Ascending aorta (tissue), 2 donors: Measurements from ENCODE around the gene FGGY. TPM values are rescaled to one million over a fixed set of nuclear protein-coding genes. Genes with fewer than 3 reads are reported as not detected.

Experiments used
- DNase-seq, 2 donors: peaks; one replicate each; pipeline ENCODE4 v3.0.0-alpha.2; 2019; ENCODE audit warnings: low spot score in 2 of 2
- H3K27ac ChIP-seq, 2 donors: fragments of 200-600 bp; sonication (generic); one replicate each; pipeline ENCODE4 v1.5.1; 2016 to 2017; ENCODE audit warnings: mild to moderate bottlenecking in 1 of 2
- H3K27me3 ChIP-seq: fragments of 200-600 bp; sonication (generic); one replicate; pipeline ENCODE4 v1.5.1; 2017
- H3K36me3 ChIP-seq, 2 donors: fragments of 200-600 bp; sonication (generic); one replicate each; pipeline ENCODE4 v1.5.1; 2016
- H3K4me1 ChIP-seq, 2 donors: fragments of 200-600 bp; sonication (generic); one replicate each; pipeline ENCODE4 v1.5.1; 2016 to 2017; ENCODE audit warnings: mild to moderate bottlenecking in 1 of 2
- H3K4me3 ChIP-seq, 2 donors: fragments of 200-600 bp; sonication (generic); one replicate each; pipeline ENCODE4 v1.5.1; 2016 to 2017; ENCODE audit warnings: mild to moderate bottlenecking in 1 of 2
- H3K9me3 ChIP-seq, 2 donors: fragments of 200-600 bp; sonication (generic); one replicate each; pipeline ENCODE4 v1.5.1; 2016
- CTCF ChIP-seq, 3 experiments: fragments of 200-600 bp in 2 of 3; fragments of 450-650 bp in 1 of 3; sonication (generic) in 2 of 3; IDR thresholded peaks; one replicate each; pipeline ENCODE4 v1.5.1; 2016 to 2019; ENCODE audit warnings: antibody characterized with exemption in 3 of 3, mild to moderate bottlenecking in 1 of 3, moderate library complexity in 1 of 3
- intact Hi-C: fragments of 100-400 bp; cut with DNase I; formaldehyde crosslinking; loops from one replicate; pipeline ENCODE4 v1.15.1; 2023
- total RNA-seq: library from RNA; depleted of rRNA; stranded (reverse); fragments of >200 nt; gene quantifications from one replicate; pipeline ENCODE4 v1.1.0, GENCODE V29; 2016

Gene FGGY
- total RNA-seq, 1 donor from 2014 or later = 7.0 TPM

GRCh38 chr1:59592924-59593323 is 296.0 kb downstream of the FGGY start:
- intact Hi-C loops = no loop called here
- Histone ChIP-seq H3K9me3 (no peaks in the 10 kb centered on the region), H3K4me3 (no peak overlapping the region), H3K36me3 (no peaks in the 10 kb centered on the region), H3K27ac (no peak overlapping the region), H3K4me1 (no peaks in the 10 kb centered on the region), H3K27me3 (no peaks in the 10 kb centered on the region)
- DNase-seq = no peak
- no peak for TF ChIP-seq CTCF (IDR thresholded peaks at IDR 0.05)

GRCh38 chr1:59593798-59594790 is 297.2 kb downstream of the FGGY start:
- Histone ChIP-seq H3K36me3 (no peaks in the 10 kb centered on the region), H3K9me3 (no peaks in the 10 kb centered on the region), H3K27me3 (no peaks in the 10 kb centered on the region), H3K27ac (no peak overlapping the region), H3K4me3 (no peak overlapping the region), H3K4me1 (no peaks in the 10 kb centered on the region)
- intact Hi-C loops = no loop called here
- TF ChIP-seq CTCF (IDR thresholded peaks at IDR 0.05) = no peak
- no peak for DNase-seq

GRCh38 chr1:59595774-59596173 is 298.9 kb downstream of the FGGY start:
- intact Hi-C loops = no loop called here
- no peaks in the 10 kb centered on the region for H3K27me3 ChIP-seq
- TF ChIP-seq CTCF (IDR thresholded peaks at IDR 0.05) = no peak
- H3K9me3 ChIP-seq = no peaks in the 10 kb centered on the region
- peak overlapping the region; percentile 46 to 59 for H3K27ac ChIP-seq
- no peak overlapping the region for H3K4me3 ChIP-seq
- H3K4me1 ChIP-seq = peaks cover 0 to 1% of the 10 kb centered on the region in 2 donors
- no peaks in the 10 kb centered on the region for H3K36me3 ChIP-seq
- DNase-seq = no peak

- no peak for TF ChIP-seq CTCF (IDR thresholded peaks at IDR 0.05)
- intact Hi-C loops = no loop called here
- no peaks in the 10 kb centered on the region for H3K36me3 ChIP-seq
- no peaks in the 10 kb centered on the region for H3K27me3 ChIP-seq
- H3K4me3 ChIP-seq = no peak overlapping the region
- no peak for DNase-seq
- H3K9me3 ChIP-seq = no peaks in the 10 kb centered on the region
- peak overlapping the region; percentile 46 to 59 for H3K27ac ChIP-seq
- H3K4me1 ChIP-seq = peaks cover 0 to 5% of the 10 kb centered on the region in 2 donors
Measured at GRCh38 chr1:59596432-59596831, 299.5 kb downstream of the FGGY start.

- Histone ChIP-seq H3K27ac (peak overlapping the region in 1 of 2 donors; percentile 59), H3K27me3 (no peaks in the 10 kb centered on the region), H3K4me1 (peaks cover 0 to 10% of the 10 kb centered on the region in 2 donors), H3K36me3 (no peaks in the 10 kb centered on the region), H3K9me3 (no peaks in the 10 kb centered on the region), H3K4me3 (no peak overlapping the region)
- no peak for DNase-seq
- TF ChIP-seq CTCF (IDR thresholded peaks at IDR 0.05) = no peak
- intact Hi-C loops = no loop called here
Measured at GRCh38 chr1:59596956-59597355, 300.1 kb downstream of the FGGY start.
